NCI-H82 (cell line): ENCODE data around the gene CD151.

ENCODE experiments used
- DNase-seq: peaks from one replicate; lab custom pipeline; 2025; lab: John Stamatoyannopoulos, UW

CD151 gene

DNA sequence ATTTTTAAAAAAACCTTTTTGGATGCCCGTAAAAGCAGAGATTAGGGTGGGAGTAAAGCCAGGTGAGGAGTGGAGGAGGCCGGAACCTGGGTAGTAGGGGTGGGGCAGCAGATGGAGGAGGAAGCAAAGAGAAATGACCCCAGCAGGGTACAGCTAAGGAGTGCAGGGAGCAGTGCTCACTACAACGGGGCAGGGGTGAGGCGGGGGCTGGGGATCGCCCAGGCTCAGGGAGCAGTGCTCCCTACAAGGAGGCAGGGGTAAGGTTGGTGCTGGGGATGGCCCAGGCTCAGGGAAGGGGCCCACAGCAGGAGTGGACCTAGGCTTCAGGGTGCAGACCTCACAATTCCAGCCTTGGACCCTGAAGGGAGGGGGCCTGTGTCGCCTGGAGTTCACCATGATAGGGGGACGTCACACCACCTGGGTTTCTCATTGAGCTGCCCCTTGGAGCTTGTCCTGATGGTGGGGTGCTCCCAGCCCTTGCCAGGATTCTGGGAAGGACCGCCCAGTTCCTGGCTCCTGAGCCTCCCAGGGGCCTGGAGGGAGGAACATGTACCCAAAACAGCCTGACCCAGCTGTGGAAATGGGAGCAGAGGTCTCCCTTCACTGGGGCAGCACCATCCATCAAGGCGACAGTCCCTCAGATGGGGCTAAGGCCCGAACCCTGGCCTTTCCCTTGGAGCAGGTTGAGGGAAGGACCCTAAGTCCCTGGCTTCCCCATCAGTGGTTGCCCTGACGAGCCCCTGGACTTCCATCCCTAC, 16.9 kb upstream of the CD151 start:
- no peak for DNase-seq

DNA sequence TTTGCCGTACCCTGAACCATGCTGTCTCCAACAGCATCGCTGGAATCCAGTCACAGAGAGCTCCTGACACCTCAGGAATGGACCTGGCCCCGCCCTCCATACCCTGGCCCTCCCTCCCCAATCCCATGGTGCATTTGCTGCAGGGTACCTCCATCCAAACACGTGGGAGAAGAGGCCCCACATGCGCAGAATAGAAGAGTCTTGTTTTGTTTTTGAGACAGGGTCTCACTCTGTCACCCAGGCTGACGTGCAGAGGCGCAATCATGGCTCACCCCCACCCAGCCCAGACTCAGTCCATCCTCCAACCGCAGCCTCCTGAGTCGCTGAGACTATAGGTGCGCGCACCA, 16.3 kb upstream of the CD151 start:
- peak; percentile 55 for DNase-seq

- DNase-seq, result no peak
These were observed 14.2 kb upstream of the CD151 start, which contains the start of gene PNPLA2 for GRCh38 chr11:818396-819128. TSS of gene PNPLA2 (plus strand) at chr11:818914. CDS start at chr11:819719, 805 bp downstream.

- DNase-seq, result peak; percentile 93
These were observed 13.4 kb upstream of the CD151 start for GRCh38 chr11:819129-819931.

GRCh38 chr11:819943-820649, 12.7 kb upstream of the CD151 start:
- peak; percentile 84 for DNase-seq

DNA sequence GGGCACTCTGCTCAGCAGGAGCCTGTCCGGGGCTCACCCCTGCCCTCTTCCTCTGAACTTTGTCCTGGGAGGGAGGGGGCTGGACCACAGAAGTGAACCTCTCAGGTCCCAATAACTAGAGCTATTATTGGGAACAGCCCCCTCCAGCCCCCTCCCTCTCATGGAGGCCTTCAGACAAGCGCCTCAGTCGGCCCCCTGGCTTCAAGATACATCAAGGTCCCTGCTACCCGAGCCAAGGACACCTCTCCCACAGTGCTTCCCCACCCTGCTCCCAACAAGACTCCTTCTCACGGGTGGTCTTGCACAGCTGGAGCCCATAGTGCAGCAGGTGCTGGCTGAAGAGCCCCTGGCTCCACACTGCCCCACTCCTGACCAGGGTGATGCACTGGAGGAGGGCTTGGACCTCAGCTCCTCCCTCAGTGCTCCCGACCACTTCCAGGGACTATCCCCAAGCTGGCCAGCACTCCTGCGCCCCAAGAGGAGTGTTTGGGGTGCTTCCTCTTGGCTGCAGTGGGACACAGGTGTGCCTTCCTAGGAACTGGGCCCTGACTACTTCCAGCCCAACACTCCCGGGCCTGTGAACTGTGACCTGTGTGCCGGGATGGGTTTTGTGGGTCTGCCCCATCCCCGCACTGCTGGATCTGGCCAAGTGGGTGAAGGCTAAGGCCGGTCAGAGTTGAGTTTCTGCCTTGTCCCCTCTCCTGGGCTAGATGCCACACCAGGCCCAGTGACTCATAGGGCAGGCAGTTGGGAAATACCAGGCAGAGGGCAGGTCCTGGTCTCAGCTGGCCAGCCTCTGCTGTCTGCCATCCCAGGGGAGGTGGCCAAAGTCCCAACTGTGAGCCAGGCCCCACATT, 11.9 kb upstream of the CD151 start:
- DNase-seq, result no peak

DNA sequence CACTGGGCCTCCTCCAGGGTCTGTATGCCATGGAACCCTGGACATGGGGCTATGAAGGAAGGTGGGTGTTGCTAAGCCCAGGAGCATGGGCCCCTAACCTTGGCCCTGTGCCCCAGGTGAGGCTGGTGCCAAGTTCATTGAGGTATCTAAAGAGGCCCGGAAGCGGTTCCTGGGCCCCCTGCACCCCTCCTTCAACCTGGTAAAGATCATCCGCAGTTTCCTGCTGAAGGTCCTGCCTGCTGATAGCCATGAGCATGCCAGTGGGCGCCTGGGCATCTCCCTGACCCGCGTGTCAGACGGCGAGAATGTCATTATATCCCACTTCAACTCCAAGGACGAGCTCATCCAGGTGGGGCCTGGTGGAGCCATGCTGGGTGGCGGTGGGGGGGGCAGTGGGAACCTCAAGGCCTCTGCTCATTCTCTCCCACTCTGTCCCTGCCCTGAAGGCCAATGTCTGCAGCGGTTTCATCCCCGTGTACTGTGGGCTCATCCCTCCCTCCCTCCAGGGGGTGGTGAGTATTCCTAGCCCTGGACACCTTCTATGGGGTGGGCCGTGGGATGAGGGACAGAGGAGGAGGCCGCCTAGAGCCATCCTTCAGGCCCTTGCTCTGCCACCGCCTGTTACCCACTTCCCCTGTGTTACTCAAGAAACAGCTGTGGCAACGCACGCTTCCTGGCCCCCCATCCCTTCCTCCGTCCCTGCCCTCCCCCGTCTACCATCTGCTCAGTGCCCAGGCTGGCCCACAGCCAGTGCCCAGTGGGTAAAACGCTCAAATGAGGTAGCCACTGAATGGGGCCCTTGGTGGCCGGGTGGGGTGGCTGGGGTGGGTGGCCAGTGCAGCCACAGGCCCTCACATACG, 11.0 kb upstream of the CD151 start:
- DNase-seq, result no peak

DNA sequence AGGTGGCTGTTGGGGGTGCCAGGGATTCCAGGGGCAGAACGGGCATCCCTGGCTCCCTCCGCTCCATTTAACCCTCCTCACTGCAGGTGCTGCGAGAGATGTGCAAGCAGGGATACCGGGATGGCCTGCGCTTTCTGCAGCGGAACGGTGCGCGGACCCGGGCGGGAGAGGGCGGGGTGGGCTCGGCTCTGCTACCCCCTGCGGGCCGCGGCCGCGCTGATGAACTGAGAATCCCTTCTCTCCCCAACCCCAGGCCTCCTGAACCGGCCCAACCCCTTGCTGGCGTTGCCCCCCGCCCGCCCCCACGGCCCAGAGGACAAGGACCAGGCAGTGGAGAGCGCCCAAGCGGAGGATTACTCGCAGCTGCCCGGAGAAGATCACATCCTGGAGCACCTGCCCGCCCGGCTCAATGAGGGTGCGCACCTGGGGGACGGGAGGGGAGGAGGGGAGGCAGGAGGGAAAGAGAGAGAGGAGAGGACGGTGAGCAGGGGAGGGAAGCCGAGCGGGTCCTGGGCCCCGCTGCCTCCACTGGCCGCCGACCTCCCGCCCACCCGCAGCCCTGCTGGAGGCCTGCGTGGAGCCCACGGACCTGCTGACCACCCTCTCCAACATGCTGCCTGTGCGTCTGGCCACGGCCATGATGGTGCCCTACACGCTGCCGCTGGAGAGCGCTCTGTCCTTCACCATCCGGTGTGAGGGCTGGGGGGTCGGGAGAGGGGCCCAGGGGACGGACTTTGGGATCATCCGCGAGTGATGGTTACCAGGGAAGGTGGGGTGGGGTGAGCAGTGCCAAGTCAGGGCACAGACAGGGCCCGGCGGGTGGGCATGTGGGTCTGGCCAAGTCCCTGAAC, 9.1 kb upstream of the CD151 start:
- DNase-seq, result no peak

DNA sequence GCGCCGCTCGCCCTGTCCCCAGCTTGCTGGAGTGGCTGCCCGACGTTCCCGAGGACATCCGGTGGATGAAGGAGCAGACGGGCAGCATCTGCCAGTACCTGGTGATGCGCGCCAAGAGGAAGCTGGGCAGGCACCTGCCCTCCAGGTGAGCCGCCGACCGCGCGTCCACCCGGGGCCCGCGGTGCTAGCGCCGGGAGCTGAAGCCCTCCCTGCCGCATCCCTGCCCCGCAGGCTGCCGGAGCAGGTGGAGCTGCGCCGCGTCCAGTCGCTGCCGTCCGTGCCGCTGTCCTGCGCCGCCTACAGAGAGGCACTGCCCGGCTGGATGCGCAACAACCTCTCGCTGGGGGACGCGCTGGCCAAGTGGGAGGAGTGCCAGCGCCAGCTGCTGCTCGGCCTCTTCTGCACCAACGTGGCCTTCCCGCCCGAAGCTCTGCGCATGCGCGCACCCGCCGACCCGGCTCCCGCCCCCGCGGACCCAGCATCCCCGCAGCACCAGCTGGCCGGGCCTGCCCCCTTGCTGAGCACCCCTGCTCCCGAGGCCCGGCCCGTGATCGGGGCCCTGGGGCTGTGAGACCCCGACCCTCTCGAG, 8.4 kb upstream of the CD151 start:
- DNase-seq, result peak; percentile 76

DNA sequence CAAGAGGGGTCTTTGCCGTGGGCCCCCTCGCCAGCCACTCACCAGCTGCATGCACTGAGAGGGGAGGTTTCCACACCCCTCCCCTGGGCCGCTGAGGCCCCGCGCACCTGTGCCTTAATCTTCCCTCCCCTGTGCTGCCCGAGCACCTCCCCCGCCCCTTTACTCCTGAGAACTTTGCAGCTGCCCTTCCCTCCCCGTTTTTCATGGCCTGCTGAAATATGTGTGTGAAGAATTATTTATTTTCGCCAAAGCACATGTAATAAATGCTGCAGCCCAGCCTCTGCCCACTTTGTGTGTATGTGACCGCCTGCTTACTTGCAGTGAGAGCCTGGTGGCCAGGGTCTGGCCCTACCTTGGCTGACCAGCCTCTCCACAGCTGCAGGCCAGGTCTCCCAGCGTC, 7.8 kb upstream of the CD151 start:
- DNase-seq, result peak; percentile 49

DNA sequence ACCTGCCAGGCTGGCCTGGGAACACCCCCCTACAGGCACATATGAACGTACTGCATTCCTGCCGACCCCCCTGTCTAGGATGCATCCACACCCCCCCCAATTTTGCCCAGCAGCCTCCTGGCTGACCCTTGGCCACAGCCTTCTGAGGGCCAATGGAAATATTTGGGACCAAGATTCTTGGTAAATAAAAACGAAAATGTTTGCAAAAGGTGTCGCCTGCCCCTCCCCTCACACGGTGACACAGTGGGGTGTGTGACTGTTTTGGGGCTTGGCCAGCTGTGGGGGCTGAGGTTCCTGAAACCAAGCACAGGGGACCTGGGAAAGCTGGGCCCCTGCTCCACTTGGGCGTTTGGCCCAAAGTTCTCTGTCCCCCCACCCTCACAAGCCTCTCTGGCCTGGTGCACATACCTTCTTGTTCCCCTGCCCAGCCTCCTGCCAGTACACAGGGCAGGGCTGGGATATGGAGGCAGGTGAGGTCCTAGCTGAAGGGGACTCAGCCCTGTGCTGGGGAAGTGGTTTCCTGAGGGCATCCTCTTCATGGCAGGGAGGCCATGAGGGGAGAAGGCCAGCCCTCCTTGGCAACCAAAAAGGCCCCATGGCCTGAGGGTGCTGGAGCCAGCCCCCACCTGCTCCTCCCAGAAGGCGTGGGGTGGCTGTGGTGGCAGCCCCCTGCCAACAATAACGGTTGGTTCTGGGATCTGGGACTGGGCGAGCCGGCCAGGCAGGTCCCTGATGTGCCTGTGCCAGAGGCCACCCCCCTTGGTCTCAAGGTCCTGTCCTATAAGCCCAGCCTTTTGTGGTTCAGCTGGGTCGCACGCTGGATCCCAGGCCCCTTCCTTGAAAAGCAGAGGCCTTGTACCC, 7.2 kb upstream of the CD151 start:
- no peak for DNase-seq

- DNase-seq, result no peak
These were observed 6.5 kb upstream of the CD151 start for GRCh38 chr11:826227-826621.

- no peak for DNase-seq
These were observed 6.0 kb upstream of the CD151 start for GRCh38 chr11:826836-827145.

DNA sequence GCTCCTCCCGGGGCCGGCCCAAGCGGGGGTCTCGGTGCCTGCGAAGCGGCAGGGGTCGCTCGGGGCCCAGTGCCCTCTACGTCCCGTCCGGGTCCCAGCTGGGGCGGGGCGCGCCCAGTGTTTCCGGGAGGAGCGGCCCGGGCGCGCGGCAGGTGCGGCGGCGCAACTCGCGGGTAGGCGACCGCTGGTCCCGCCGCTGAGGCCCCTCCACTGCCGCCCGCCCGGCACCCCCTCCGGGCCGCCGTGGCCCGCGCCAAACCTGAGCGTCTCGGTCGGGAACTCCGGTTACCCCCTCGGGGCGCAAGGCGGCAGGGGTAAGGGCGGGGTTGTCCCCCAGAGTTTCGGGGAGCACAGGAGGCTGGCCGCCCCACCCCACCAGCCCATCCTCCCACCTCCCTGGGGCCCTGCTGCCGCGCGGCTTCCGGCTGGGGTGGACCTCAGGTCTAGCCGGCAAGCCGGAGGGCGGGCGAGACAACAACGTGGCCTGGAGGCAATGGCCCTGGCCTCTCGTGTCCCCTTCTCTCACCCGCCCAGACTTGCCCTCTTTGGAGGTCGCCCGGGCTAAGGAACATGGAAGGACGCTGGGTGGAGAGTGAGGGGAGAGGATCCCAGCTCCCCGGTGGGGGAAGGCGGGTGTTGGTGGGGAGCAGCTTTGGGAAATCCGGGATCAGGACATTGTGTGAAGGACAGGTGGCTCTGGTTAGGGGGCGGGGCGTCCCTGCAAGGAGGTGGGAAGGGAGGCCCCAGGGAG, 5.4 kb upstream of the CD151 start:
- peak; percentile 63 for DNase-seq

DNA sequence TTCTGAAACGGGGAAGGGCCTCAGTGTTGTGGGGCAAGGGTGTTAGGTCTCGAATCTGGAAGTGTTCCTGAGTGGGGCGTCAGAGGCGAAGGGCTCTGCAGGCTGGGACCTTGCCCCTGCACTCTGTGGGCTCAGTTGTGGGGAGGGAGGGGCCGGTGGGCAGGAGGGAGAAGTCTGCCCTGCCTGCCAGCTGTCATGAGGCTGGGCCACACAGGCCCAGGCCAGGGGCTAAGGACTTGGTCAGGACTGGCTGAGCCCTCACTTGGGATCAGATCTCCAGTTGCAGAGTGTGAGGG, 4.9 kb upstream of the CD151 start, which contains the start of gene CRACR2B:
Gene CRACR2B (plus strand): TSS at position 23 of the 296 bp plus-strand sequence. CDS start 689 bp downstream, outside the sequence.
- DNase-seq, result no peak

DNA sequence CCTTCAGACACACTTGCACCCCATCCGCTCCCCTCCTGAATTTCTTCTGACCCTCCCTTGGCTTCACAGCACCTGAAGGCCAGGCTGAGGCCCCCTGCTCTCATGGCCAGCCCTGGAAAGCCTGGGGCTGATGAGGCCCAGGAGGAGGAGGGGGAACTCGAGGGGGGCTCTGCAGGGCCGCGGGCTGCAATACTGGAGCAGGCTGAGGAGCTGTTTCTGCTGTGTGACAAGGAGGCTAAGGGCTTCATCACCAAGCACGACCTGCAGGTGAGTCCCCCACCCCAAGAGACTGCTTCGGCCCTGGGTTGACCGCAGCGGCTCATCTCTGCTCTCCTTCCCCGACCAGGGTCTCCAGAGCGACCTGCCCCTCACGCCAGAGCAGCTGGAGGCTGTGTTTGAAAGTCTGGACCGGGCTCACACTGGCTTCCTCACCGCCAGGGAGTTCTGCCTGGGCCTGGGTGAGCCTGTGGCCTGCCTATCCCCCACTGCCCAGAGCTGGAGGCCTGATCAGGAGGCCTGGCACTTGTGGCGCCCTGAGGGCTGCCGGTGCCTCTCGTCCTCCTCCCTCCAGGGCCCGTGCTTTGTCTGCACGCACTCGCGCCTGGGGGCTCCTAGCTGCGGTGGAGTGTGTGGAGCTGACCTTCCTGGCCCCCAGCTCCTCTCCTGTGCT, 4.1 kb upstream of the CD151 start:
- no peak for DNase-seq
